HG02973 (cell line): ENCODE measurements around the gene SCAP.
"Not testable (repeated sequence)": the region's sequence is repeated elsewhere in the genome, so short reads cannot be mapped to it uniquely, and the experiment has no call there.

Experiments used
- ATAC-seq: cut with Tn5 transposase; IDR thresholded peaks from one replicate; pipeline ENCODE4 v1.9.1; 2021; ENCODE audit warnings: moderate library complexity; ENCODE audit not compliant: unreplicated experiment

SCAP gene

DNA sequence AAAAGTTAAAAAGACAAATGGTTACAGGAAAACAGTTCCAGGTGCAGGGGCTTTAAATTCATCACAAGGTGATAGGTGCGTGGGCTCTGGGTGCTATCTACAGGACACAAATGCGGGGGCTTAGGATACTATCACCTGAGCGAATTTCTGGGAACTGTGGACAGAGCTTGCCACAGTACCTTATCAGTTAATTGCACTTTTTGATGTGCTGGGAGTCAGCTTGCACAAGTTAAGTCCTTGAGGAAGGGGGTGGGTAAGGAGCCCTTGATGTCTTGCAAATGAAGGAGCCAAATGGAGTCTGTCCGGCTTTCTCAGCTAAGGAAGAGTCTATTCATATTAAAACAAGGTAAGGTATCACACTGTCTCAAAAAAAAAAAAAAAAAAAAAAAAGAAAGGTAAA is 6.0 kb upstream of the SCAP start:
- ATAC-seq: not testable (repeated sequence)

DNA sequence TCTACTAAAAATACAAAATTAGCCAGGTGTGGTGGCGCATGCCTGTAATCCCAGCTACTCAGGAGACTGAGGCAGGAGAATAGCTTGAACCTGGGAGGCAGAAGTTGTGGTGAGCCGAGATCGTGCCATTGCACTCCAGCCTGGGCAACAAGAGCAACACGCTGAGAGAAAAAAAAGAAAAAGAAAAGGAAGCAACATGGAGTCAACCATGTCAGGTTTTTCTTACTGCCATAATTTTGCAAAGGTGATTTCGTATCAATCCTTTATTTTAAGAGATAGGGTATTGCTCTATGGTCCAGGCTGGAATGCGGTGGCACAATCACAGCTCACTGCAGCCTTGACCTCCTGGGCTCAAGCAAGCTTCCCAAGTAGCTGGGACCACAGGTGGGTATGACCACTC is 4.5 kb upstream of the SCAP start:
- not testable (repeated sequence) for ATAC-seq

DNA sequence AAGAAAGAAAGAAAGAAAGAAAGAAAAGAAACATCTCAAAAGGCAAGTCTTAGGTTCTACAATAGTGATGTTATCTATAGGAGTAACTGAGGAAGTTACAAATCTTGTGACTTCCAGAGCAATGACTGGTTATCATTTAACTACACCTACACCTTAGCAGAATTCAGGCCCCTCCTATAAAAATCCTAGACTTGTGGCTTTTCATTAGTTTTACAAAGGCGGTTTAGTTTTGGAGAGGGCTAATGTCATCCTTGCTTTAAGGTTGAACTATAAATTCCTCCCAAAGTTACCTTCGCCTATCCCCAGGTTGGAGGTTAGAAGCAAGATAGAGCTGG is 4.1 kb upstream of the SCAP start:
- no peak for ATAC-seq

DNA sequence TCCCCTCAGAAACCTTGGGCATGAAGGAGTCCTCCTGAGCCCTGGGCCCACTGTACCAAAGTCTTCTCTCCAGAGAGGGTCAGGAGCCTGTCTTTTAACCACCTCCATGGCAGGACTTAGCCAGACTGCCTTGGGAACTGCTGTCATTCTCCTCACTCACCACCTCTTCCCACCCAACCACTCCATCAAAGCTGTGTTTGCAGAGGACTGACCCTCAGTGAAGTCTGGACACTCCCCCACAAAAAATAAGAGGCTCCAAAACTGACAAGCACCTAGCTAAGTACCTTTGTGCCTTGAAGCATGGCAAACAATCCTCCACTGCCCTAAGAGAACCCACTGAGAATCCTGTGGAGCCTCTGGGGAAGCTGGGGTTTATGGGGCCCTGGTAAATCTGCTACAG is 2.3 kb upstream of the SCAP start:
- no peak for ATAC-seq

DNA sequence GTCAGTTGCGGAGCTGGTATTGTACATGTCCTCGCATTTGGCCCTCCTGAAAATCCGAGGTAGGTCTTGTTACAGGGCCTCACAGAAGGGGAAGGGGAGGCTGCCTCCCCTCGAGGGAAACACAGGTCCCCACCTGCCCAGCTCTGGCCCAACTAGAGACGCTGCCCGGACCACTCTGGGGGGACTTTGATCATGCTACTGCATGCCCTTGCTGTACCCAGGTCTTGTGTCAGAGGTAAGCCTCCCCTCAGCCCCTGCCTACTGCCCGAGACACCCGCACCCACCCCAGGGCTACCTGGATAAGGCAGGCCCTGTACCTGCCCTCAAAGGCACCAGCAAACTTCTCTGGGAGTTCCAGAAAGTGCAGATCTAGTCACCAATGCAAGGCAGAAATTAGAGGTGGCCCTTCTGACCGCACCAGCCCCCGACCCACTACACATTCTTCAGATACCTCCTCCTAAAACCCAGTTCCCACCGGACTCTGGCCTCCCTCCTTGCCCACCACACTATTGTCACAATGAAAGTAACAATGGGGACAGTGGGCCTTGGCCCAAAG is 981 bp upstream of the SCAP start:
- ATAC-seq: no peak

DNA sequence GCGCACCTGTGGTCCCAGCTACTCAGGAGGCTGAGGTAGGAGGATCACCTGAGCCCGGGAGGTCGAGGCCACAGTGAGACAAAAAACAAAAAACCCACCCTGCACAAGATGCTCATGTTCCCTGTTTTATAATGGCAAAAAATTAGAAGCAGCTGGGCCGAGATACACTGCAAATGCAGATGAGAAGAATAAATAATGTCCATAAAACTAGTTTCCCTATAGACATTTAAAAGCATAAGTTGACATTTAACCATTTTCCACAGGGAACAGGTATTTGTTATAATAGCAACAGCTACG is 537 bp upstream of the SCAP start:
- ATAC-seq: no peak

DNA sequence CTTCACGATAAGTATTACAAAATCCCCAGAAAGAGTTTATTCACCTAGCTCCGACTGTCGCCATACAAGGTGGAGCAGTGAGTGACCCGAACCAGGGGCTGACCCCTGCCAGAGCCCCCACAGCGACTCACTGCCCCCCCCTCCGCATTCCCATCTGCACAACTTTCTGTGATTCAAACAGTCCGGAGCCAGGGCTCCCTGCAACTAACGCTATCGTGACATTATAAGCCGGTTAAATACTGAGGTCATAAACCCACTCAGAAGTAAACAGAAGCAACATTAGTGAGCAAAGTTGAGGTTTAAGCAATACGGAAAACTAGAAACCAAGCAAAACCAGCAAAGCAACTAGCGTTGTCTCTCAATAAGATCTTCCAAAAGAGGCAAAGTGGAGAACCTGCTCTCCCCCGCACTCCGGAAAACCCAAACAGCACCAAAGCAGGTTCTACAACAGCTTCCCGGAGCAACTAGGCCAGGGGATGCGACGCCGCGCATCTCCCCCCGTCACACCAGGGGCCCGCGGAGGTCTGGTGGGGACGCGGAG is 642 bp downstream of the SCAP start:
- no peak for ATAC-seq

DNA sequence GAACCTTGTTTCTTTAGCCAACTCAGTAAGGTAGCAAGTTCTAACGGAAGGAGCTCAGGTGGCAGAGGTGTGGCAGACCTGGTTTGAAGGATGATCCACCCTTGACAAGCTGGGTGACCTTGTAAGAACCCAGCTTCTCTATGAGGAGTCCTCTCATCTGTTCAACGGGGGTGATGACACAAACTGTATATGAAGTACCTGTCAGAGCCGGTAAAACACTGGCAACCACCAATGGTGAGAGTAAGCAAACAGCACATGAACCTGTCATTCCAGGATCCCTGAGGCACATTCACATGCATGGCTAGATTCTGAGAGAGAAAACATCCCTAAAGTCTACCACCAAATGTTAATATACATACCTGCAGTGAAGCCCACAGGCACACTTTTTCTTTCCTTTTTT is 2.4 kb downstream of the SCAP start:
- no peak for ATAC-seq

DNA sequence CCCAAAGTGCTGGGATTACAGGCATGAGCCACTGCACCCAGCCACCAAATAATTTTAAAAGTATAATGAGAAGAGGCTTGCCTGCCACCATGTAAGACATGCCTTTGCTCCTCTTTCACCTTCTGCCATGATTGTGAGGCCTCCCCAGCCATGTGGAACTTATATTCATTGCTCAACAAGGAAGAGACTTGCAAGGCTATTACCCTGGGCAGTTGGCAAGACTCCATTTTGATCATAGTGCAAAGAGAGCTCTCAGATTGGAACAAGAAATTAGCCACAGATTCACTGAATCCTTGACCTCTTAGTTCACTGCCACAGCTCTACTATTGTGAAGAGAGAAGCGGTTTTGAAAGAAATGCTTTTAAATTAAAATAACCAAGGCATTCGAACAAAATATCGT is 6.1 kb downstream of the SCAP start:
- ATAC-seq: no peak

DNA sequence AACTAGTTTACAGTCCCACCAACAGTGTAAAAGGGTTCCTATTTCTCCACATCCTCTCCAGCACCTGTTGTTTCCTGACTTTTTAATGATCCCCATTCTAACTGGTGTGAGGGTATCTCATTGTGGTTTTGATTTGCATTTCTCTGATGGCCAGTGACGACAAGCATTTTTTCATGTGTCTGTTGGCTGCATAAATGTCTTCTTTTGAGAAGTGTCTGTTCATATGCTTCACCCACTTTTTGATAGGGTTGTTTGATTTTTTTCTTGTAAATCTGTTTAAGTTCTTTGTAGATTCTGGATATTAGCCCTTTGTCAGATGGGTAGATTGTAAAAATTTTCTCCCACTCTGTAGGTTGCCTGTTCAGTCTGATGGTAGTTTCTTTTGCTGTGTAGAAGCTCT is 7.4 kb downstream of the SCAP start:
- ATAC-seq: not testable (repeated sequence)

DNA sequence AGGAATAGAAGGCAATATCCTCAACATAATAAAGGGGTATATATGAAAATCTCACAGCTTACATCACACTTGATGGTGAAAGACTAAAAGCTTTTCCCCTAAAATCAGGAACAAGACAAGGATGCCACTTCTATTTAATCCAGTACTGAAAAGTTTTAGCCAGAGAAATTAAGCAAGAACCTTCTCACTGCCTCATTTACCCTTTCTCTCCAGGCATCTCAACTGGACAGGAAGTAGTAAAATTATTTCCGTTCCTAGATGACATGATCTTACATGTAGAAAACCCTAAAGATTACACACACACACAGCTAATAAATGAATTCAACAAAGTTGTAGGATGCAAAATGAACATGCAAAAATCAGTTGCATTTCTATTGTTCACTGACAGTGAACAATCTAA is 11.2 kb downstream of the SCAP start:
- no peak for ATAC-seq

DNA sequence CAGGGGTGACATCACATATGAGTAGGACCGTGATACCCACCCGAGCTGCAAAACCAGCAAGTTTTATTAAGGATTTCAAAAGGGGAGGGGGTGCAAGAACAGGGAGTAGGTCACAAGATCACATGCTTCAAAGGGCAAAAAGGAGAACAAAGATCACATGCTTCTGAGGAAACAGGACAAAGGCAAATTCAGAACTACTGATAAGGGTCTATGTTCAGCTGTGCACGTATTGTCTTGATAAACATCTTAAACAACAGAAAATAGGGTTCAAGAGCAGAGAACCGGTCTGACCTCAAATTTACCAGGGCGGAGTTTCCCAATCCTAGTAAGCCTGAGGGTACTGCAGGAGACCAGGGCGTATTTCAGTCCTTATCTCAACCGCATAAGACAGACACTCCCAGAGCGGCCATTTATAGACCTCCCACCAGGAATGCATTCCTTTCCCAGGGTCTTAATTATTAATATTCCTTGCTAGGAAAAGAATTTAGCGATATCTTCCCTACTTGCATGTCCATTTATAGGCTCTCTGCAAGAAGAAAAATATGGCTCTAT is 16.1 kb downstream of the SCAP start:
- not testable (repeated sequence) for ATAC-seq

DNA sequence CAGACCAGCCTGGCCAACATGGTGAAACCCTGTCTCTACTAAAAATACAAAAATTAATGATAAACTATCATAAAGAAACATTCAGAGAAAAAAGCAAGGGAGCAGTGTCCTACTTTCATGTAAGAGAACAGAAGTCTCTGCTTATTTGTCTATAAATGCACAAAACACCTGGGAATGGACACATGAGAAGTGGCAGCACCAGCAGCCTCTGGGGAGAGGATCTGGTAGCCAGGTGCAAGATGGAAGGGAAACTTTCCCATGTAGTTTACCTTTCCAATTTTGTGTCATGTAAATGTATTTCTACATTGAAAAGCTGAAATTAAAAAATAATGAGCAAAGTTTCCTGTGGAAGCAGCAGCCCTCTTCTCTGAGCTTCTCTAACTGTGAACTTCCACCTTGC is 18.8 kb downstream of the SCAP start:
- no peak for ATAC-seq

DNA sequence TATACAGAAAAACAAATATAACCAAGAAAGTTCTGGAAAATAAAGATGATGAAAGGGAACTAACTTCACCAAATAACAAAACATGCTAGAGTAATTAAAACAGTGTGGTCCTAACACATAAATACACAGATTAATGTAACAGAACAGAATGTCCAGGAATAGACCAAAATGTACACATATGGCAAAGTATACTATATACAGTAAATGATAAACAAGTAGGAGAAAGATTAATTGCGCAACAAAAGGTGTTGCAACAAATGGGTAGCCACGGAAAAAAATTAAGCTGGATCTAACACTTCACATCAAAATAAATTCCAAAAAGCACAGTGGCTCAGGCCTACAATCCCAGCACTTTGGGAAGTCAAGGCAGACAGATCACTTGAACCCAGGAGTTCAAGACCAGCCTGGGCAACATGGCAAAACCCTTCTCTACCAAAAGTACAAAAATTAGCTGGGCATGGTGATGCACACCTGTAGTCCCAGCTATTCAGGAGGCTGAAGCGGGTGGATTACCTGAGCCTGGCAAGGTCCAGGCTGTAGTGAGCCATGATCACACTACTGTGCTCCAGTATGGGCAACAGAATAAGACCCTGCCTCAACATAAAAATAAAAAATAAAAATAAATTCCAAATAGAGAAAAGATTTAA is 19.8 kb downstream of the SCAP start:
- no peak for ATAC-seq

DNA sequence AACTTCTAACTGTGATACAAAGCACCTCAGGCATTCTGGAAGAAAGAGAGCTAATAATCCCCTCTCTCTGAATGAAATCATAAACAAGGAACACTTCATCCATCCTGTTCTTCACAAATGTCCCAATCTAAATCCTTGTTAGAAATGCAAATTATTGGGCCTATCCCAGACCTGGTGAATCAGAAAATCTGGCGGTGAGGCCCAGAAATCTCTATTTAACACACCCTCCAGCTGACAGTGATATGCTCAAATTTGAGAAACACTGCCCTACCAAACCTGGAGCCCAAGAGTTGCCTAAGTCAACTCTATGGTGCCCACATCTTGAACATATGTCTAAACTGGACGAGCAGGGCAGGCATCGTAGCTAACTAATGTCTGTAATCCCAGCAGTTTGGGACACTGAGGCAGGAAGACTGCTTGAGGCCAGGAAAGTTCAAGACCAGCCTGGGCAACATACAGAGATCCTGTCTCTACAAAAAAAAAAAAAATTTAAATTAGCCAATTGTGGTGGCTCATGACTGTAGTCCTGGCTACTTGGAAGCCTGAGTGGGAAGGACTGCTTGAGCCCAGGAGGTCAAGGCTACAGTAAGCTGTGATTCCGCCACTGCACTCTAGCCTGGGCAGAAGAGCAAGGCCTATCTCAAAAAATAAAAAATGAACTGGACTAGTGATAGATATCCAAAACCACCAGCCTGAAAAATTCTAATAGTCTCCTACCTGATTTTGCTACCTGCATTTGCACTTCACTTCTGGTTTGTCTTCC is 23.1 kb downstream of the SCAP start:
- ATAC-seq: no peak

DNA sequence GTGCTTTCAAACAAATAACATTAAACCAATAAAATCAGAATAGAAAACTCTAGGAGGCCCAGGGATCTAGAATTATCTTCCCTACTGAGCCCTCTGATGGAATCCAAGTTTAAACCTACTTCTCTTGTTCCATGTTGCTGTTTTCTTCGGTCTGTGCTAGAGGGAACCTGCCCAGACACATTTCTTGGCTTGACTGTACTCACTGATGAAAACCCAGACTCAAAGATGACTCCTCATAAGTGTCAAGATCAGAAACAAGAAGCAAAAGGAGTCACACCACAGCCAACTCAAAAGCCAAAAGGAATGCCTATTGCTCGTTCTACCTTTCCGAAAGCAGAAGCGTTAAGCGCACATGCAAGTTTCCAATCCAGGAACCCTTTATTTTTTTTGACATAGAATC is 31.6 kb downstream of the SCAP start:
- ATAC-seq: no peak

DNA sequence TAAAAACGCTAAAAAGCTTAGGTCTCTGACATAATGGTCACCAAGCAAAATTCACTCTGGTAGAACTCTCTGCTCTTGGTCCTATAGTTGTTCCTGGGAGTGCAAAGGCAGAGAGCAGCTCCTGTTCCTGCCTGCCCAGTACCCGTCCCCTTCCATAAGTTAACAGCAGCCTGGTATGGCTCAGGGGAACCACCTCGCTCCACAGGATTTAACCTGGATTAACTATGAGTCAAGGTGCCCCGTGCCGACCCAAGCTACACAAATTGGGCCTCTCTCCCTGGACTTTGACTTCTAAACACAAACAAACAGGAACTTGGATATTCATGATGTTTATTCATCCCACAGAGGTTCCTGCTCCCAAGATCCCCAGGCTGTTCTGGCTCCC is 32.1 kb downstream of the SCAP start:
- no peak for ATAC-seq

DNA sequence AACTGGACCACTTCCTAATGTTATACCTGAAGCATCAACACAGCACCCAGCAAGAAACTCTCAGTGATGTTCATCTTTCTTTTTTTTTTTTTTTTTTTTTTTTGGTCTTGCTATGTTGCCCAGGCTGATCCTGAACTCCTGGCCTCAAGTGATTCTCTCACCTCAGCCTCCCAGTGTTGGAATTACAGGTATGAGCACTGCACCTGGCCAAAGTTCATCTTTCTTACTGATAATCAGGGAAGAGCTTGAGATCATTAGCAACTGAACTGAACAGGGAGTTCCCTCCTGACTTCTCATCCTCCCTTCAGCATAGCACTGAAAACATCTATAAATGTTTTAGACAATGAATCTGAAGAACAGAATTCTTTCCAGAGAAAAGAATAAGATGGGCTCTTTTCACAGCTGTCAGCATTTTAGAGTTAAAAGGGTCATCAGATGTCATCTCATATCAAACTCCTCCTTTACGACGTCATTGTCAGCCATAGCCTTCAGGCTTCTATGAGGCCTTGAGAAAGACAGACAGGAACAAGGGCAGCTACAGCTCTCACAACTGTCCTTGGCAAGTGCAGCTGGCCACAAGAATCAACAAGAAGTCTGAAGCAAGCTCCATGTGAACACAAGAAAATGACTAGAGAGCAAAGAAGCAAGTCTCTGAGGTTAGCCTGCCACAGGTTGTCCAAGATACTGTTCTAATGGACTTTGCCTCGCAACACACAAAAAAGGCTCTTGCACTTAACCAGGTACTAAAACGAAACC is 33.8 kb downstream of the SCAP start:
- no peak for ATAC-seq

DNA sequence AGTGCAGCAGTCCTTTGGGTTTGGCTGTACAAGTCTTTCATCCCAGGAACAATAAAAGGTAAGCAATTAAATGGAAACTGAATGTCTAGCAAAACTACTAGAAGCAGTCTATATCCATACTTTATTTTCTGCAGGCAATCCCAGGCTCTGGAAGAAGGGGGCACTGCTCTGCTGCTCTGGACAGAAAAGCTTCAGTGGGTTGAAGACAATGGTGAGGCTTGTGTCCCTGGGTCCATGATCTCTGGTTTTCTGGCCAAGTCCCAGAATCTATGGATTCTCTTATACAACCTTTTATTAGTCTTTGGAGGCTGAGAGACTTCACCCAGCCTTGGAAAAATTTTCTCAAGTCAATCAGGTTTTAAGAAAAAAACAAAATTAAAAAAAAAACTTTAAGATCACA is 35.6 kb downstream of the SCAP start:
- ATAC-seq: no peak

DNA sequence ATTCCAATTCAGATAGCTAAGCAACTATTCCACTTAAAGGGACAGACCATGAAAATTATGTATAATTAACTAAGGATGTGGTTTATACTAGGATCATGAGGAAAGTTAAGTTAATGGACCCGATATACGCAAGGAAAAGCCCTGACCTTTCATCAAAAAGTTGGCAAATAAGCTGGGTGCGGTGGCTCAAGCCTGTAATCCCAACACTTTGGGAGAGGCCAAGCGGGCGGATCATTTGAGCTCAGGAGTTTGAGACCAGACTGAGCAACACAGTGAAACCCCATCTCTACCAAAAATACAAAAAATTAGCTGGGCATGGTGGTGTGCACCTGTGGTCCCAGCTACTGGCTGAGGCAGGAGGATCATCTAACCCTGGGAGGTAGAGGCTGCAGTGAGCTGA is 39.6 kb downstream of the SCAP start:
- no peak for ATAC-seq

DNA sequence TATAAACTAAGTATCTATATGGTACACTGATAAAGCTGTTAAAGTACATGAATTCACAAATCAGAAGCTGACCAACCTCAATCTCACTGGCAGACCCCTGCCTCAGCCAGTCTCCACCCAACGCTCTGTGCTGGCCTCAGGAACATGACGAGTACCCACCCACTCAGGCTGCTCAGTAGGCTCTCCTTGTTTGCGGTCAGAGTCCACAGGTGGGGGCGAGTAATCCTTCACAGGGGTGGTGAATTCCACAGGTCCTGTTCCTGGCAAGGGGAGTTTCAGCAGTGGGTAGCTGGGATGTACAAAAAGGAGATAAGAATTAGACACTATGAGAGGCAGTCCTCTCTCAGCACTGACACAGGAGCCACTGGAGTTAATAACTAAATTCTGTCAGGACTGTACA is 40.9 kb downstream of the SCAP start:
- ATAC-seq: no peak

DNA sequence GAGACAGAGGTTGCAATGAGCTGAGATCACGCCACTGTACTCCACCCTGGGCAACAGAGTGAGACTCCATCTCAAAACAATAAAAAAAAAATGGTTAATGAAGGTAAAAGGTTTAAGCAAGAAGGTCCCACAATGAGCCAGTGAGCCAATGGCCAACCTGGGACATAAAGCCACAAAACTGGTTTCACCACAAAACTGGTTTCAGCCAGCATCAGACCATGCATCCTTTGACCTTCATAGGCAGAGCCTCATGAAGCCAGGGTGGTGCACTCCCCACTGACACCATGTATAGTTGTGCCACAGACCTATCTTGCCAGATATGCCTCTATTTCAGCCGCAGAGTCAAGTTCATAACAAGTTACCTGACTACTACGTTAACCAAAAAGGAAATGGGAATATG is 41.9 kb downstream of the SCAP start:
- no peak for ATAC-seq
